Erythroblast (primary cell): Measurements from ENCODE around the gene LRMDA.

Source experiments
- GATA1 ChIP-seq: IDR thresholded peaks from 2 replicates; pipeline ENCODE4 v1.6.1; 2011; ENCODE audit warnings: low read depth, mild to moderate bottlenecking, control low read depth, low read length, moderate library complexity
- POLR2A ChIP-seq: IDR thresholded peaks from 2 replicates; pipeline ENCODE4 v1.6.1; 2011; ENCODE audit warnings: mild to moderate bottlenecking, low read length

DNA sequence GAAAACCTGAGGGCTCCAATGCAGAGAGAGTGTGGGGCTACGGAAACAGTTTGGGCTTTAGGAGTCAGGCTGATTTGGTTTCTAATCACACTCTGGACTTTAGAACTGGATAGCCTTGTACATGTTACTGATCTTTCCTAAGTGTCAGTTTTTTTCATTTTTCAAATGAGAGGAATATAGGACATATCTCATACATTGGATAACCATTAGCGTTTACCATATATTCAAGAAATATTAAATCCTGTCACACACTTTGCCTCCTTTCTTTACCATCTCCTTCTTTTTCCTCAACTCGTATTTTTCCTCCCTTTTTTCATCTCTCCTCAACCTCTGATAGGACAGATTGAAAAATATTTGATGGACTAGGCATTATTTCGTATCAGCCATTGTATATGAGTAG, 885.7 kb downstream of the LRMDA start:
- no peak for TF ChIP-seq POLR2A
- no peak for TF ChIP-seq GATA1
